Stromal cell of bone marrow (primary cell): ENCODE results near the gene CNDP2.

ENCODE experiments used
- DNase-seq: peaks from one replicate; pipeline ENCODE4 v3.0.0-alpha.2; 2012; ENCODE audit warnings: low read depth

The CNDP2 gene

GRCh38 chr18:74495581-74496507, at the start of gene CNDP2:
Gene CNDP2 (plus strand): TSS chr18:74496363. CDS start chr18:74499974, 3,611 bp downstream.
- DNase-seq: peak; percentile 97

- DNase-seq: no peak
These were observed 49.3 kb upstream of the CNDP2 start for GRCh38 chr18:74446631-74447403.

- no peak for DNase-seq
These were observed 48.6 kb upstream of the CNDP2 start for GRCh38 chr18:74447404-74448152.

GRCh38 chr18:74450626-74451025, 45.5 kb upstream of the CNDP2 start:
- DNase-seq: no peak

GRCh38 chr18:74451148-74451547, 45.0 kb upstream of the CNDP2 start:
- DNase-seq: no peak

- no peak for DNase-seq
These were observed 43.1 kb upstream of the CNDP2 start for GRCh38 chr18:74453016-74453566.

GRCh38 chr18:74453642-74454198, 42.4 kb upstream of the CNDP2 start:
- DNase-seq: no peak

GRCh38 chr18:74454279-74454751, 41.8 kb upstream of the CNDP2 start:
- no peak for DNase-seq

GRCh38 chr18:74455386-74455785, 40.8 kb upstream of the CNDP2 start:
- DNase-seq: no peak

GRCh38 chr18:74456017-74456348, 40.2 kb upstream of the CNDP2 start:
- DNase-seq: no peak

- DNase-seq: no peak
These were observed 39.7 kb upstream of the CNDP2 start for GRCh38 chr18:74456349-74457042.

GRCh38 chr18:74457043-74457724, 39.0 kb upstream of the CNDP2 start, which contains the start of gene DIPK1C:
Gene DIPK1C (minus strand): TSS chr18:74457308. CDS start chr18:74457259, 49 bp downstream.
- DNase-seq: no peak

GRCh38 chr18:74457725-74458421, 38.3 kb upstream of the CNDP2 start:
- DNase-seq: no peak

GRCh38 chr18:74459889-74460288, 36.3 kb upstream of the CNDP2 start:
- no peak for DNase-seq

GRCh38 chr18:74460825-74461224, 35.3 kb upstream of the CNDP2 start:
- no peak for DNase-seq

GRCh38 chr18:74463254-74463653, 32.9 kb upstream of the CNDP2 start:
- DNase-seq: no peak

- no peak for DNase-seq
These were observed 32.2 kb upstream of the CNDP2 start for GRCh38 chr18:74463983-74464382.

- DNase-seq: no peak
These were observed 30.4 kb upstream of the CNDP2 start for GRCh38 chr18:74465775-74466174.

- DNase-seq: no peak
These were observed 27.6 kb upstream of the CNDP2 start for GRCh38 chr18:74468547-74469061.
